ENCODE data around the gene POLDIP2. TPM values are rescaled to one million over a fixed set of nuclear protein-coding genes. Genes with fewer than 3 reads are reported as not detected.

Gene POLDIP2
- polyA plus RNA-seq, 1 of the 3 experiments (the other 2 are of a cell fraction): 98.1 TPM

DNA sequence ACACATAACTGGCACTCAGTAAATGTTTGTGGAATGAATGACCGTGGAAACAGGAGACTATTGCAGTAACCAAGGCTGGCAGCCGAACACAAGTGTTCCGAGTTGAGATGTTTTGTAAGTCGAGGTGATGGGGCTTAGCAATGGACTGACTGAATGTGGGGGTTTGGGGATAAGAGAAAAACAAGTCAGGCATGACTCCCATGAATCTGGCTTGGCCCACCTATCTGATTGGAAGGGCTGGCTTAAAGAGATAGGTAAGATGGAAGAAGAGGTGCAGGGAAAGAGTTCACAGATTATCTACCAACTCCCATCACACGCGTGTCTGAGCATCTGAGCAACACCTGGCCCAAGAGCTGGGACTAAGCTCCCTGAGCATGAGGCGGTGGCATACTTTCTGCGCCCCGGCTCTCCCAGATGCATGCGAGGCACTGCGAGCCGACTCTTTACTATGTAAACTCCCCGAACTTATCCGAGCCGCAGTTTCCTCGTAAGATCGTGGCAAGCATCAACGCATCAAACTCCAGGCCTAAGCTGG, 22.6 kb downstream of the POLDIP2 start:
- POLR2A ChIA-PET: interaction anchor here (0.9 to 2.3 kb wide), 5 partner anchors 10 to 23 kb away, joined by 3 to 25 read pairs (median 10); partner anchors contain the start of genes POLDIP2 and TMEM97

DNA sequence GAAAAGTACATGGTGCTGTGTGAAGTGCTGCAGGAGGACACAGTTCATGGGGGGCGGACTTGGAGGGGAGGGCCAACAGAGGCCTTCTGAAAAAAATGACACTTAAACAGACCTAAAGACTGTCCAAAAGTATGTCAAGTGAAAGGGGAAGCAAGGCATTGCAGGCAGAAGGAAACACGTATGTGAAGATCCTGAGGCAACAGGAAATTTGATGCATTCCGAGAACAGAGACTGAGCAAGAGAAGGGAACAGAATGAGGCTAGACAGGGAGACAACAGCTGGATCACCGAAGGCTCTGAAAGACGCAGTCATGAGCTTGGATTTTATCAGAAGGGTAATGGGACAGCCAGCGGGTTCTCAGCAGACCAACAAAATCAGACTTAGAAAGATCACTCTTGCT, 23.2 kb downstream of the POLDIP2 start:
- WGBS (ENCODE audit: low lambda C conversion rate): 32% methylated on average over 6 of the region's 6 CpGs
- TF ChIP-seq, protein P1, sequence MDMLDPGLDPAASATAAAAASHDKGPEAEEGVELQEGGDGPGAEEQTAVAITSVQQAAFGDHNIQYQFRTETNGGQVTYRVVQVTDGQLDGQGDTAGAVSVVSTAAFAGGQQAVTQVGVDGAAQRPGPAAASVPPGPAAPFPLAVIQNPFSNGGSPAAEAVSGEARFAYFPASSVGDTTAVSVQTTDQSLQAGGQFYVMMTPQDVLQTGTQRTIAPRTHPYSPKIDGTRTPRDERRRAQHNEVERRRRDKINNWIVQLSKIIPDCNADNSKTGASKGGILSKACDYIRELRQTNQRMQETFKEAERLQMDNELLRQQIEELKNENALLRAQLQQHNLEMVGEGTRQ (IDR thresholded peaks at IDR 0.05; ENCODE audit: borderline replicate concordance, low read depth, low read length): no peak
- no peak for TF ChIP-seq SMC3 (IDR thresholded peaks at IDR 0.05; ENCODE audit: low read depth, low read length)
- no peak for TF ChIP-seq GATA2 (CRISPR knock-in tag; IDR thresholded peaks at IDR 0.05)
- no peak for TF ChIP-seq FOSL2 (IDR thresholded peaks at IDR 0.05; ENCODE audit: borderline replicate concordance, low read depth)
- TF ChIP-seq, protein P2, sequence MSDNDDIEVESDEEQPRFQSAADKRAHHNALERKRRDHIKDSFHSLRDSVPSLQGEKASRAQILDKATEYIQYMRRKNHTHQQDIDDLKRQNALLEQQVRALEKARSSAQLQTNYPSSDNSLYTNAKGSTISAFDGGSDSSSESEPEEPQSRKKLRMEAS (IDR thresholded peaks at IDR 0.05; ENCODE audit: low read depth): no peak
- TF ChIP-seq CHD2 (IDR thresholded peaks at IDR 0.05; ENCODE audit: low read length, partially characterized antibody): no peak
- TF ChIP-seq SIN3A (IDR thresholded peaks at IDR 0.05; ENCODE audit: borderline replicate concordance, low read depth, low read length): no peak
- TF ChIP-seq RFX5 (IDR thresholded peaks at IDR 0.05; ENCODE audit: low read length): no peak
- TF ChIP-seq RCOR1 (IDR thresholded peaks at IDR 0.05; ENCODE audit: low read length): no peak
- no peak for TF ChIP-seq NFIC (IDR thresholded peaks at IDR 0.05; ENCODE audit: borderline replicate concordance)
- TF ChIP-seq TEAD4 (IDR thresholded peaks at IDR 0.05; ENCODE audit: borderline replicate concordance, insufficient read depth): no peak
- no peak for TF ChIP-seq RXRA (IDR thresholded peaks at IDR 0.05; ENCODE audit: borderline replicate concordance, low read depth)

More for the DNA sequence above, 22.6 kb downstream of the POLDIP2 start:
- Histone ChIP-seq H4K20me1 (ENCODE audit: insufficient read depth) (peaks cover 30% of the 10 kb centered on the region; the same call in 1 of the 2 replicates), H3F3A (replicated peaks; ENCODE audit: insufficient read depth) (peaks cover 19% of the 10 kb centered on the region), H3K9me3 (no peaks in the 10 kb centered on the region), H3K27ac (ENCODE audit: low read depth in 2 of 2, low read length in 1 of 2) (peak overlapping the region; percentile 53 to 85; a peak in 3 of 4 replicates), H3K27me3 (ENCODE audit: insufficient read depth) (no peaks in the 10 kb centered on the region), H3K9ac (peak overlapping the region; percentile 82), H3K4me1 (ENCODE audit: control insufficient read depth in 1 of 2, insufficient read depth in 2 of 2, low read depth in 1 of 2, low read length in 1 of 2) (peaks cover 11 to 21% of the 10 kb centered on the region in 2 experiments; a peak in 3 of 4 replicates), H2AFZ (ENCODE audit: low read depth) (peak overlapping the region; percentile 57; the same call in 1 of the 2 replicates), H3K4me3 (ENCODE audit: low read depth in 2 of 2, low read length in 1 of 2) (peak overlapping the region; percentile 78 to 91), H3K4me2 (peak overlapping the region; percentile 87), H3K36me3 (replicated peaks in 1 of 2; ENCODE audit: control insufficient read depth in 1 of 2, insufficient read depth in 2 of 2, low read length in 1 of 2) (peaks cover 9 to 27% of the 10 kb centered on the region in 2 experiments), H3K9me2 (no peaks in the 10 kb centered on the region), H3K79me2 (ENCODE audit: insufficient read depth) (peaks cover 82% of the 10 kb centered on the region)
- WGBS (ENCODE audit: low lambda C conversion rate): 4% methylated on average over 13 of the region's 18 CpGs
- CTCF ChIA-PET: interaction anchor here (1.1 to 3.8 kb wide), 8 partner anchors 9 to 578 kb away, joined by 3 to 19 read pairs (median 4); partner anchors contain the start of genes LYRM9 and POLDIP2
- TF ChIP-seq, protein P3, sequence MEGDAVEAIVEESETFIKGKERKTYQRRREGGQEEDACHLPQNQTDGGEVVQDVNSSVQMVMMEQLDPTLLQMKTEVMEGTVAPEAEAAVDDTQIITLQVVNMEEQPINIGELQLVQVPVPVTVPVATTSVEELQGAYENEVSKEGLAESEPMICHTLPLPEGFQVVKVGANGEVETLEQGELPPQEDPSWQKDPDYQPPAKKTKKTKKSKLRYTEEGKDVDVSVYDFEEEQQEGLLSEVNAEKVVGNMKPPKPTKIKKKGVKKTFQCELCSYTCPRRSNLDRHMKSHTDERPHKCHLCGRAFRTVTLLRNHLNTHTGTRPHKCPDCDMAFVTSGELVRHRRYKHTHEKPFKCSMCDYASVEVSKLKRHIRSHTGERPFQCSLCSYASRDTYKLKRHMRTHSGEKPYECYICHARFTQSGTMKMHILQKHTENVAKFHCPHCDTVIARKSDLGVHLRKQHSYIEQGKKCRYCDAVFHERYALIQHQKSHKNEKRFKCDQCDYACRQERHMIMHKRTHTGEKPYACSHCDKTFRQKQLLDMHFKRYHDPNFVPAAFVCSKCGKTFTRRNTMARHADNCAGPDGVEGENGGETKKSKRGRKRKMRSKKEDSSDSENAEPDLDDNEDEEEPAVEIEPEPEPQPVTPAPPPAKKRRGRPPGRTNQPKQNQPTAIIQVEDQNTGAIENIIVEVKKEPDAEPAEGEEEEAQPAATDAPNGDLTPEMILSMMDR (IDR thresholded peaks at IDR 0.05): no peak
- TF ChIP-seq MEF2A (IDR thresholded peaks at IDR 0.05; ENCODE audit: borderline replicate concordance, low read depth) (no peak), JUND (IDR thresholded peaks at IDR 0.05) (no peak), GABPA (IDR thresholded peaks at IDR 0.05; ENCODE audit: low read depth) (no peak), NRF1 (IDR thresholded peaks at IDR 0.05; ENCODE audit: low read depth, low read length) (no peak), MXI1 (IDR thresholded peaks at IDR 0.05; ENCODE audit: low read depth, low read length) (no peak), SMC3 (IDR thresholded peaks at IDR 0.05; ENCODE audit: low read depth, low read length) (no peak), TCF12 (IDR thresholded peaks at IDR 0.05) (no peak), TAF1 (IDR thresholded peaks at IDR 0.05; ENCODE audit: borderline replicate concordance, low read depth, low read length) (no peak), YY1 (IDR thresholded peaks at IDR 0.05; ENCODE audit: low read depth) (no peak), RCOR1 (IDR thresholded peaks at IDR 0.05; ENCODE audit: low read length) (no peak), RAD21 (IDR thresholded peaks at IDR 0.05; ENCODE audit: low read length) (no peak)
- TF ChIP-seq, protein P4, sequence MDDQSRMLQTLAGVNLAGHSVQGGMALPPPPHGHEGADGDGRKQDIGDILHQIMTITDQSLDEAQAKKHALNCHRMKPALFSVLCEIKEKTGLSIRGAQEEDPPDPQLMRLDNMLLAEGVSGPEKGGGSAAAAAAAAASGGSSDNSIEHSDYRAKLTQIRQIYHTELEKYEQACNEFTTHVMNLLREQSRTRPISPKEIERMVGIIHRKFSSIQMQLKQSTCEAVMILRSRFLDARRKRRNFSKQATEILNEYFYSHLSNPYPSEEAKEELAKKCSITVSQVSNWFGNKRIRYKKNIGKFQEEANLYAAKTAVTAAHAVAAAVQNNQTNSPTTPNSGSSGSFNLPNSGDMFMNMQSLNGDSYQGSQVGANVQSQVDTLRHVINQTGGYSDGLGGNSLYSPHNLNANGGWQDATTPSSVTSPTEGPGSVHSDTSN (IDR thresholded peaks at IDR 0.05): no peak
- TF ChIP-seq, protein P1 (IDR thresholded peaks at IDR 0.05; ENCODE audit: borderline replicate concordance, low read depth, low read length): no peak
- no peak for DNase-seq

More for the DNA sequence above, 23.2 kb downstream of the POLDIP2 start:
- Histone ChIP-seq H3K79me2 (ENCODE audit: insufficient read depth) (peaks cover 76% of the 10 kb centered on the region), H3K4me3 (ENCODE audit: low read depth in 2 of 2, low read length in 1 of 2) (peak overlapping the region; percentile 78 to 91), H3K27me3 (ENCODE audit: insufficient read depth) (no peaks in the 10 kb centered on the region), H3K9ac (peak overlapping the region; percentile 82), H3K9me3 (no peaks in the 10 kb centered on the region), H3K4me1 (ENCODE audit: control insufficient read depth in 1 of 2, insufficient read depth in 2 of 2, low read depth in 1 of 2, low read length in 1 of 2) (peaks cover 11 to 21% of the 10 kb centered on the region in 2 experiments; a peak in 3 of 4 replicates), H4K20me1 (ENCODE audit: insufficient read depth) (peaks cover 24% of the 10 kb centered on the region; the same call in 1 of the 2 replicates), H3K9me2 (no peaks in the 10 kb centered on the region), H3K27ac (ENCODE audit: low read depth in 2 of 2, low read length in 1 of 2) (peak overlapping the region in 1 of 2 experiments; percentile 85; a peak in 1 of 4 replicates), H2AFZ (ENCODE audit: low read depth) (no peak overlapping the region), H3F3A (replicated peaks; ENCODE audit: insufficient read depth) (peaks cover 19% of the 10 kb centered on the region), H3K36me3 (replicated peaks in 1 of 2; ENCODE audit: control insufficient read depth in 1 of 2, insufficient read depth in 2 of 2, low read length in 1 of 2) (peaks cover 7 to 27% of the 10 kb centered on the region in 2 experiments), H3K4me2 (peak overlapping the region; percentile 87)
- DNase-seq: no peak
- ChIA-PET POLR2A (interaction anchor here (1.9 kb wide), 1 partner anchor 15 kb away, joined by 10 read pairs; no protein-coding TSS in a partner anchor), CTCF (interaction anchor here (1.5 to 3.8 kb wide), 3 partner anchors 14 to 441 kb away, joined by 3 to 19 read pairs (median 4); partner anchors contain the start of gene LYRM9)

All from SK-N-SH (cell line).